ENCODE data around the gene SOX2. TPM values are rescaled to one million over a fixed set of nuclear protein-coding genes. Genes with fewer than 3 reads are reported as not detected.

SOX2 gene
- total RNA-seq, 2 experiments from 2014 or later: not detected

- ATAC-seq: no peak
- no peak overlapping the region for H3K4me3 Mint-ChIP-seq
- ChIA-PET CTCF (interaction anchor here (1.6 kb wide), 1 partner anchor 12 kb away, joined by 4 read pairs; no protein-coding TSS in a partner anchor), POLR2A (no interaction called here)
- no peak for DNase-seq
- H3K27ac Mint-ChIP-seq: no peak overlapping the region
- H3K27me3 Mint-ChIP-seq (ENCODE audit: low read depth): peaks cover 60% of the 10 kb centered on the region
- H3K36me3 Mint-ChIP-seq (ENCODE audit: low read depth): peaks cover 6% of the 10 kb centered on the region
- H3K4me1 Mint-ChIP-seq (ENCODE audit: low read depth): peaks cover 16% of the 10 kb centered on the region
- peaks cover 6% of the 10 kb centered on the region for H3K9me3 Mint-ChIP-seq (ENCODE audit: insufficient read depth)
Observed at GRCh38 chr3:181696626-181697230, 15.0 kb upstream of the SOX2 start.

- ATAC-seq: no peak
- Mint-ChIP-seq H3K4me1 (ENCODE audit: low read depth) (peaks cover 17% of the 10 kb centered on the region), H3K27me3 (ENCODE audit: low read depth) (peaks cover 71% of the 10 kb centered on the region), H3K9me3 (ENCODE audit: insufficient read depth) (peaks cover 7% of the 10 kb centered on the region), H3K4me3 (no peak overlapping the region), H3K27ac (no peak overlapping the region), H3K36me3 (ENCODE audit: low read depth) (peaks cover 7% of the 10 kb centered on the region)
- POLR2A ChIA-PET: no interaction called here
- no peak for DNase-seq
- CTCF ChIA-PET: no interaction called here
Observed at GRCh38 chr3:181698263-181698954, 13.3 kb upstream of the SOX2 start.

DNA sequence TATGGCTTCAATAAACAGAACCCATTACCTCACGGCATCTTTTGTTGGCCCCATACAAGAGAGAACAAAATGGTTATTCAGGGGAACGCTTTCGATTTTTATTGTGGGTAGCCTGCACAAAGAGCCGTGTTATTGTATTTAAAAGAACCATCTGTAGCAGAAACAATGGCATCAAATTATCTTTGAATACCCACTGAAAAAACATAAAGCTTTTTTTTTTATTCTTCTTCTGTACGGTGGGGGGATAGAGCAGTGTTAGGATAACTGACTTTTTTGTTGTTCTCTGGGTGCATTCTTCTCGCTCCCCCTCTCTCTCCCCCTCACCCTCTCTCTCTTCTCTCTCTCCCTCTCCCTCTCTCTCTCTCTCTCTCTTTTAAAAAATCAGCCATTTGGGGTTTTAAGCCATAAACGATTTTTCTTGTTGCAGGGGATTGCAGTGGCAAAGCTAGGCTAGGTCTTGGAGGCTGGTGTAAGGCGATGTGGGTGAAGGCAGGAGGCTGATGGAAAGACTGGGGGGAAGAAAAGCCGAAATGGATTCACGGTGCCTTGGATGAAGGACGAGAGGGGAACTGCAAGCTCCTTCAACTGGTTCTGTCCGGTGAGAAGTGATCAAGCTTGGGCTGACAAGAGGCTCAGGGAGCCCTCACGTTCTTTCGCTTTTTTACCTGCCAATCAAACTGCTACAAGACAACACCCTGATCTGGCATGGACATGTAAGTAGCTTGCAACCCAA lies 12.4 kb upstream of the SOX2 start:
- POLR2A ChIA-PET: no interaction called here
- Mint-ChIP-seq H3K27me3 (ENCODE audit: low read depth) (peaks cover 74% of the 10 kb centered on the region), H3K4me3 (no peak overlapping the region), H3K27ac (no peak overlapping the region), H3K36me3 (ENCODE audit: low read depth) (peaks cover 10% of the 10 kb centered on the region), H3K4me1 (ENCODE audit: low read depth) (peaks cover 21% of the 10 kb centered on the region), H3K9me3 (ENCODE audit: insufficient read depth) (peaks cover 11% of the 10 kb centered on the region)
- DNase-seq (no peak), ATAC-seq (no peak)
- CTCF ChIA-PET: interaction anchor here (1.3 to 3.8 kb wide), 6 partner anchors 9 to 985 kb away, joined by 5 to 24 read pairs (median 10); partner anchors contain the start of gene SOX2

GRCh38 chr3:181700168-181701087 lies 11.3 kb upstream of the SOX2 start:
- Mint-ChIP-seq H3K27me3 (ENCODE audit: low read depth) (peaks cover 80% of the 10 kb centered on the region), H3K36me3 (ENCODE audit: low read depth) (peaks cover 10% of the 10 kb centered on the region), H3K4me3 (peak overlapping the region; percentile 54), H3K9me3 (ENCODE audit: insufficient read depth) (peaks cover 11% of the 10 kb centered on the region), H3K4me1 (ENCODE audit: low read depth) (peaks cover 26% of the 10 kb centered on the region), H3K27ac (no peak overlapping the region)
- ATAC-seq (peak; percentile 79), DNase-seq (peak; percentile 74)
- POLR2A ChIA-PET: no interaction called here
- CTCF ChIA-PET: interaction anchor here (0.7 to 3.8 kb wide), 8 partner anchors 8 to 984 kb away, joined by 3 to 24 read pairs (median 10); partner anchors contain the start of gene SOX2

DNA sequence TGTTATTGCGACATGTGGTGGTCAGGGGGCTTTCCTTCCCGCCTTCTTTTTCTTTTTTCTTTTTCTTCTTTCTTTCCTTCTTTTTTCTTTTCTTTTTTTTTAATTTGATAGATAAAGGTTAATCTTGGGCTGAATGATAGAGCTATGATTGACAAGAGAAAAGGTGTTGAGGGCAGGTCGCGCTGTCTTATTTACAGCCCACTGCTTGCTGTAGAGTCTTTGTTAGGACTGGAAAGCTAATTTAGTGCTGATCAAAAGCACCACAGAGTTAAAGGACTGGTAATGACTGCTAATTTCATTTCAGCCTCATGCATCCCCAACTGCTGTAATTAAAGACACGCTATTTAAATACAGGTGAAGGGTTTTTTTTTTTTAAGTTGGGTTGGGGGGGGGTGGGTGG lies 10.6 kb upstream of the SOX2 start:
- ATAC-seq: no peak
- ChIA-PET POLR2A (no interaction called here), CTCF (interaction anchor here (0.6 to 3.8 kb wide), 13 partner anchors 8 to 983 kb away, joined by 3 to 24 read pairs (median 5); partner anchors contain the start of gene SOX2)
- H3K9me3 Mint-ChIP-seq (ENCODE audit: insufficient read depth): peaks cover 11% of the 10 kb centered on the region
- peaks cover 79% of the 10 kb centered on the region for H3K27me3 Mint-ChIP-seq (ENCODE audit: low read depth)
- peaks cover 10% of the 10 kb centered on the region for H3K36me3 Mint-ChIP-seq (ENCODE audit: low read depth)
- no peak for DNase-seq
- peaks cover 24% of the 10 kb centered on the region for H3K4me1 Mint-ChIP-seq (ENCODE audit: low read depth)
- H3K27ac Mint-ChIP-seq: no peak overlapping the region
- H3K4me3 Mint-ChIP-seq: no peak overlapping the region

DNA sequence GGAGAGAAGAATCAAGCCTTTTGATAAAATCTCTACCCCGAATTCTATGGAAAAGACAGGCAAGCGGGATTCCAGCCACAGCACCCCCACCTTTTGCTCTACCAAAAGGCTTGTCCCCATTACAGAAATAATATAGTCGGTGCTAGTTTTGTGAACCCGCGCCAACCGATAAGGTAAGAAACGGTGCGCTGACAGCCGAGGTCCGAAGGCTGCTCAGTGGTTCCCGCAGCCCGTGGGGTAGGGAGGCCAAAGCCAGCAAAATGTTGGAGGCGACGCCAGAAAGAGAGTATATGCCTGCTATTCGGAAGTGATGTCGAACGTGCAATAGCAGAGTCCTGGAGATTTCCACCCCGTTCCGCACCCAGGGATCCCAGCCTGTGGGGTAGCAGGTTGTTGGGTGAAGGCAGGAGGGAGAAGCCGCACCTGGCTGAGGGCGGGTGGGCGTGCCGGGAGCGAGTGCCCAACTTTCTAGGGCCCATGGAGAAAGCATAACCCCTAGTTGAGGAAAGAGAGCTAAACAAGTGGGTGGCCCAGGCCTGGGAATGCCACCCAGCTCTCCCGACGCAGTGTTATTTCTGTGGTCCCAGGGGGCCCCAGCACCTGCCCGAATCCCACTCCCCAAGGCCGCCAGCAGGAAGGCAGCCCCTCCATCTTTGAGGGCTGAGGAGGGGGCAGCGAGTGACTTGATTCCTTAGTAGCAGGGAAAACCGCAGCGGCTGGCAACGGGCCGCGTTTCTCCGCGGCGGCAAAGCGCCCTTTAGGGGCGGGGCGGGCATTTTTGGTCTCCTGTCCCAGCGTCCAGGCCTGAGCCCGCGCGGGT lies 7.9 kb upstream of the SOX2 start:
- ChIA-PET POLR2A (no interaction called here), CTCF (no interaction called here)
- Mint-ChIP-seq H3K4me1 (ENCODE audit: low read depth) (peaks cover 18% of the 10 kb centered on the region), H3K4me3 (no peak overlapping the region), H3K36me3 (ENCODE audit: low read depth) (peaks cover 7% of the 10 kb centered on the region), H3K27ac (no peak overlapping the region), H3K27me3 (ENCODE audit: low read depth) (peaks cover 76% of the 10 kb centered on the region), H3K9me3 (ENCODE audit: insufficient read depth) (peaks cover 11% of the 10 kb centered on the region)
- no peak for ATAC-seq
- DNase-seq: no peak

DNA sequence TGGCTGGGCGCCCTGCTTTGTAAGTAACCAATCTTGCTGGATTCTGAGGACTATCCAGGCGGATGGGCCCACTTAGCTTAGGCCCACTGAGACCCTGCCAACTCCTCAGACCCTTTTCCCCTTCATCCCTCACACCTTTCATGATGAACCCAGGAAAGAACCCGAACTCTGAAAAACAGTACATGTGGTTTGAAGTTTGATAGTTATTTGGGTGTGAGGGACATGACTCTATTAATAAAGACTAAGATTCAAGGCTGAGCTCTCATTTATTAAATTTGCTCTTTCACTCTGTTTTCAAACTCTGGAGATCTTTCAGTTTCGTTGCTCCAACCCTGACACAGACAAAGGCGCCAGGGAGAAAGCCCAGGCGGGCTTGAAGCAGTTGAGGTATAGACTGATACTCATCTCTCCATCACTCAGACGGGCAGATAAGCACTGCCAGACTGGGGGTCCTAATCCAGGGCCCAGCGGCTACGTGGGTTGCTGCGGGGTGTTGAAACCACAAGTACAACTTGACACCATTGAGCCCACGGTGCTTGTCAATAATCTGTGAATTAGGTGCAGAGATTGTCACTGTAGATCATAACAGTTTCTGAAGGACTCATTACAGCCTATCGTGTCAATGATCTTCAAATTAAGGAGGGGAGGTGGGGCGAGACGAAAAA lies 7.2 kb upstream of the SOX2 start:
- ATAC-seq: no peak
- POLR2A ChIA-PET: no interaction called here
- H3K27me3 Mint-ChIP-seq (ENCODE audit: low read depth): peaks cover 71% of the 10 kb centered on the region
- no peak overlapping the region for H3K27ac Mint-ChIP-seq
- peaks cover 19% of the 10 kb centered on the region for H3K4me1 Mint-ChIP-seq (ENCODE audit: low read depth)
- no peak overlapping the region for H3K4me3 Mint-ChIP-seq
- peaks cover 11% of the 10 kb centered on the region for H3K9me3 Mint-ChIP-seq (ENCODE audit: insufficient read depth)
- peaks cover 7% of the 10 kb centered on the region for H3K36me3 Mint-ChIP-seq (ENCODE audit: low read depth)
- CTCF ChIA-PET: interaction anchor here (3.1 kb wide), 1 partner anchor 979 kb away, joined by 21 read pairs; no protein-coding TSS in a partner anchor
- DNase-seq: no peak

GRCh38 chr3:181705086-181705480 lies 6.6 kb upstream of the SOX2 start:
- H3K27me3 Mint-ChIP-seq (ENCODE audit: low read depth): peaks cover 73% of the 10 kb centered on the region
- no peak for ATAC-seq
- CTCF ChIA-PET: interaction anchor here (3.1 kb wide), 1 partner anchor 978 kb away, joined by 21 read pairs; no protein-coding TSS in a partner anchor

DNA sequence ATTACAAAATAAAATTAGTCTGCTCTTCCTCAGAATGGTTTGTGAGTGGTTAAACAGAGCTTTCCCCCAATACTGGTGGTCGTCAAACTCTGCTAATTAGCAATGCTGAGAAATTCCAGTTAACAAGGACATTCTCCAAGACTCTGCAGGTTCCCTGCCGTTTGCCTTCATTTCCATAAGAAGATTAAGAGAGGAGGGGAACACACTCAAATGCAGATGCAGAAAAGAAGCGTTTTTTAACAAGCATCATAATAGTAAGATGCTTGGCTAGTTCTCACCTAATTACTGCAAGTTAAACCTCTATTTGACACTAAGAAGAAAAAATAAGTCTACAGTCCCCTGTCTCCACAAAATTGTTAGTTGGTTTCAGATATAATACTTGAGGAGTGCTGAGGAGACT lies 3.7 kb upstream of the SOX2 start:
- Mint-ChIP-seq H3K27me3 (ENCODE audit: low read depth) (peaks cover 59% of the 10 kb centered on the region), H3K36me3 (ENCODE audit: low read depth) (peaks cover 4% of the 10 kb centered on the region), H3K27ac (no peak overlapping the region), H3K4me3 (no peak overlapping the region), H3K9me3 (ENCODE audit: insufficient read depth) (peaks cover 5% of the 10 kb centered on the region), H3K4me1 (ENCODE audit: low read depth) (peaks cover 16% of the 10 kb centered on the region)
- CTCF ChIA-PET: interaction anchor here (1.0 to 1.8 kb wide), 5 partner anchors 8 to 977 kb away, joined by 3 to 28 read pairs (median 4); no protein-coding TSS in a partner anchor
- DNase-seq: no peak
- ATAC-seq: no peak
- POLR2A ChIA-PET: no interaction called here

More at GRCh38 chr3:181705086-181705480, 6.6 kb upstream of the SOX2 start:
- POLR2A ChIA-PET: no interaction called here
- DNase-seq: no peak
- Mint-ChIP-seq H3K36me3 (ENCODE audit: low read depth) (peaks cover 7% of the 10 kb centered on the region), H3K4me3 (no peak overlapping the region), H3K9me3 (ENCODE audit: insufficient read depth) (peaks cover 11% of the 10 kb centered on the region), H3K4me1 (ENCODE audit: low read depth) (peaks cover 23% of the 10 kb centered on the region), H3K27ac (no peak overlapping the region)

DNA sequence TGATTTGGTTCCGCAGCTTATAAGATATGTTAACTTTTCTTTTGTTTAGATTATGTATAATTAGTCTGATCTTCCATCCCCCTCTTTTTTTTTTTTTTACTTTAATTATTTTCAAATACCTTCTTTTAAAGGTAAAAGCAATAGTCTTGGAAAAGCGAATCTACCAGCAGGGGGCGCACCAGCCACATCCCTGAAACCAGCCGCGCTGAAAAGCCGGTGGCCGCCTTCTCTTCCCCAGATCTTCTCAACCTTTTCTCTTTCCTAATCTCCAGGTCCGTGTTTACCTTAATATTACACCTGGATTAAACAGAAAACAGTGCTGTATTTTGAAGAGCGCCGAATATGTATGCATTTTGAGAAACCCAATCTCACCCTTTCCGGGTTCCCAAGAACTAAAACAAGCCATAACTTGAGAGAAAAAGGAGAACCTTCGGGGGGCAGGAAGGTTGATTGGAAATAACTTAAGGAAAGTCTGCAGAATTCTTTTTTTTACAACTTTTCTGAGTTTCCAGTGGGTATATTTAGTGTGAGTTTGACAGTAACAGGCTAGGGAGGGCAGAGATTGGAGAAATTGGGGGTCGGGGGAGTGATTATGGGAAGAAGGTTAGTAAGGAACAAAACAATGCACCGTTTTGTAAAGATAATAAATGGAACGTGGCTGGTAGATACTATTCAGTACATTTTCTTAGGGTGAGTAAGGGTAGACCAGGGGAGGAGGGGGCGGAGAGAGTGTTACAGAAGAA lies 2.0 kb upstream of the SOX2 start:
- Mint-ChIP-seq H3K9me3 (ENCODE audit: insufficient read depth) (no peaks in the 10 kb centered on the region), H3K4me1 (ENCODE audit: low read depth) (peaks cover 8% of the 10 kb centered on the region), H3K4me3 (peak overlapping the region; percentile 42), H3K36me3 (ENCODE audit: low read depth) (peaks cover 4% of the 10 kb centered on the region), H3K27me3 (ENCODE audit: low read depth) (peaks cover 57% of the 10 kb centered on the region), H3K27ac (no peak overlapping the region)
- ATAC-seq: no peak
- peak; percentile 75 for DNase-seq
- ChIA-PET CTCF (interaction anchor here (1.1 to 1.8 kb wide), 3 partner anchors 9 to 975 kb away, joined by 5 to 28 read pairs (median 7); no protein-coding TSS in a partner anchor), POLR2A (no interaction called here)

All from activated CD8-positive, alpha-beta T cell treated with anti-CD3 and anti-CD28 coated beads, Interleukin-2, amount 10 ng/mL, durations not matched to agents 7 days and 5 days (primary cell).